IMR-90 (cell line): ENCODE data around the gene NPB. TPM values are rescaled to one million over a fixed set of nuclear protein-coding genes. Genes with fewer than 3 reads are reported as not detected.
A peak's percentile ranks its signal among the peaks of the same experiment; 100 is the strongest.

Experiments used
- ATAC-seq: fragments of 200-7000 bp; cut with Tn5 transposase; 2 replicates; pipeline ENCODE4 v1.9.1; 2020; ENCODE audit warnings: low read depth, mild to moderate bottlenecking, moderate library complexity
- BruUV-seq: library from RNA; stranded (reverse); fragments of 400-500 nt; replicated peaks from 2 replicates; lab custom pipeline; 2021; lab: Mats Ljungman, UMichigan
- CTCF ChIA-PET: fragments of 300-600 bp; formaldehyde crosslinking; extraction: SDS; loops from one replicate; lab custom pipeline; 2021; ENCODE audit warnings: antibody characterized with exemption; lab: Yijun Ruan, JAX
- POLR2A ChIA-PET: fragments of 300-600 bp; sonication (Branson Sonifier 250); formaldehyde crosslinking; loops from one replicate; lab custom pipeline; 2022; ENCODE audit warnings: antibody characterized with exemption; ENCODE audit not compliant: unreplicated experiment; lab: Charles Lee
- DNase-seq: peaks from one replicate; pipeline ENCODE4 v3.0.0; 2013
- H2AFZ ChIP-seq: replicated peaks from 2 replicates; pipeline ENCODE3; 2013; ENCODE audit warnings: low read length, mild to moderate bottlenecking; ENCODE audit not compliant: poor library complexity
- H2AK5ac ChIP-seq: 2 replicates; pipeline ENCODE4 v1.6.1; 2013; ENCODE audit warnings: low read depth, low read length, inconsistent platforms
- H2AK9ac ChIP-seq: replicated peaks from 2 replicates; pipeline ENCODE3; 2013; ENCODE audit warnings: mild to moderate bottlenecking, low read depth, low read length, moderate library complexity; ENCODE audit not compliant: poor library complexity
- H2BK120ac ChIP-seq: 2 replicates; pipeline ENCODE4 v1.6.1; 2013; ENCODE audit warnings: low read depth, low read length, inconsistent platforms
- H2BK15ac ChIP-seq: 3 replicates; pipeline ENCODE4 v1.6.1; 2013; ENCODE audit warnings: low read depth, low read length, inconsistent platforms
- H2BK20ac ChIP-seq: 2 replicates; pipeline ENCODE4 v1.6.1; 2013; ENCODE audit warnings: low read depth, mild to moderate bottlenecking, inconsistent platforms, low read length, moderate library complexity
- H2BK5ac ChIP-seq: 2 replicates; pipeline ENCODE4 v1.6.1; 2013; ENCODE audit warnings: mild to moderate bottlenecking, low read depth, low read length, inconsistent platforms; ENCODE audit not compliant: poor library complexity, severe bottlenecking
- H3K14ac ChIP-seq: replicated peaks from 2 replicates; pipeline ENCODE4 v1.6.1; 2013; ENCODE audit warnings: low read depth, low read length, inconsistent platforms
- H3K18ac ChIP-seq: 2 replicates; pipeline ENCODE4 v1.6.1; 2013; ENCODE audit warnings: low read depth, low read length, control low read depth
- H3K23ac ChIP-seq: 2 replicates; pipeline ENCODE4 v1.6.1; 2013; ENCODE audit warnings: low read depth, low read length, inconsistent platforms
- H3K27ac ChIP-seq: 2 replicates; pipeline ENCODE4 v1.5.1; 2013; ENCODE audit warnings: mild to moderate bottlenecking, control low read depth, low read length; ENCODE audit not compliant: insufficient read depth
- H3K27me3 ChIP-seq: 2 replicates; pipeline ENCODE4 v1.6.1; 2013; ENCODE audit warnings: low read length; ENCODE audit not compliant: control insufficient read depth, insufficient read depth
- H3K36me3 ChIP-seq: 2 replicates; pipeline ENCODE4 v1.6.1; 2013; ENCODE audit warnings: low read length, mixed read lengths; ENCODE audit not compliant: control insufficient read depth, insufficient read depth
- H3K4ac ChIP-seq: 2 replicates; pipeline ENCODE4 v1.6.1; 2013; ENCODE audit warnings: low read depth, low read length, inconsistent platforms
- H3K4me1 ChIP-seq: 2 replicates; pipeline ENCODE4 v1.6.1; 2013; ENCODE audit warnings: low read length, mixed read lengths; ENCODE audit not compliant: control insufficient read depth, insufficient read depth
- H3K4me2 ChIP-seq: 2 replicates; pipeline ENCODE4 v1.6.1; 2013; ENCODE audit warnings: low read depth, mild to moderate bottlenecking, control low read depth, low read length, moderate library complexity
- H3K4me3 ChIP-seq: 2 replicates; pipeline ENCODE4 v1.5.1; 2013; ENCODE audit warnings: low read depth, mild to moderate bottlenecking, control low read depth, low read length, moderate library complexity; ENCODE audit not compliant: insufficient read depth
- H3K56ac ChIP-seq: 2 replicates; pipeline ENCODE4 v1.6.1; 2013; ENCODE audit warnings: low read length, inconsistent platforms; ENCODE audit not compliant: insufficient read depth; ENCODE audit errors: extremely low read depth
- H3K79me1 ChIP-seq, 2 experiments: 2 replicates each; pipeline ENCODE4 v1.6.1; 2013; ENCODE audit warnings: low read length in 2 of 2, inconsistent platforms in 1 of 2, low read depth in 1 of 2
- H3K9ac ChIP-seq: 2 replicates; pipeline ENCODE4 v1.6.1; 2013; ENCODE audit warnings: low read depth, low read length, control low read depth
- H3K9me1 ChIP-seq: 2 replicates; pipeline ENCODE4 v1.6.1; 2013; ENCODE audit warnings: low read length, inconsistent platforms; ENCODE audit not compliant: insufficient read depth
- H3K9me3 ChIP-seq: 2 replicates; pipeline ENCODE4 v1.6.1; 2013; ENCODE audit warnings: low read length; ENCODE audit not compliant: control insufficient read depth, insufficient read depth
- H4K20me1 ChIP-seq: 2 replicates; pipeline ENCODE4 v1.6.1; 2013; ENCODE audit warnings: low read length, inconsistent platforms; ENCODE audit not compliant: insufficient read depth
- H4K5ac ChIP-seq: 2 replicates; pipeline ENCODE4 v1.6.1; 2013; ENCODE audit warnings: mild to moderate bottlenecking, low read depth, low read length, control low read depth
- H4K8ac ChIP-seq, 2 experiments: 2 replicates each; pipeline ENCODE4 v1.6.1; 2013; ENCODE audit warnings: low read depth in 2 of 2, low read length in 2 of 2, control low read depth in 1 of 2, inconsistent platforms in 1 of 2
- H4K91ac ChIP-seq: 2 replicates; pipeline ENCODE4 v1.6.1; 2013; ENCODE audit warnings: low read depth, low read length, inconsistent platforms; ENCODE audit not compliant: insufficient read depth
- CEBPB ChIP-seq: IDR thresholded peaks from 2 replicates; pipeline ENCODE4 v1.6.1; 2012; ENCODE audit warnings: low read depth, low read length, improper control_type of control experiment
- CHD1 ChIP-seq: IDR thresholded peaks from 2 replicates; pipeline ENCODE4 v1.6.1; 2012; ENCODE audit warnings: low read depth, low read length, improper control_type of control experiment
- MAZ ChIP-seq: IDR thresholded peaks from 2 replicates; pipeline ENCODE4 v1.6.1; 2012; ENCODE audit warnings: low read depth, mild to moderate bottlenecking, low read length, improper control_type of control experiment, moderate library complexity, borderline replicate concordance
- WGBS, 2 experiments: methylation state at CpG; one replicate each; pipeline versions ENCODE4 v1.1.5 to v1.1.7; 2013; ENCODE audit warnings: missing lambda C conversion rate in 2 of 2; ENCODE audit not compliant: insufficient read length in 1 of 2; ENCODE audit errors: extremely low coverage in 2 of 2; 5-methylcytosine and 5-hydroxymethylcytosine counted together
- dilution Hi-C: fragments of 300-500 bp; cut with HindIII; formaldehyde crosslinking; loops from one replicate; pipeline ENCODE4 v1.14.3; 2018; ENCODE audit warnings: low sequenced_read_pairs; ENCODE audit not compliant: unreplicated experiment
- in situ Hi-C: fragments of 300-500 bp; cut with MboI; formaldehyde crosslinking; loops from 3 replicates; pipeline ENCODE4 v1.14.3; 2019; ENCODE audit warnings: low sequenced_read_pairs, inconsistent platforms, mixed read lengths
- intact Hi-C: fragments of 100-400 bp; cut with micrococcal nuclease; formaldehyde crosslinking; loops from 2 replicates; pipeline ENCODE4 v1.10.0; 2022
- polyA plus RNA-seq, 3 experiments: library from polyadenylated mRNA; depleted of rRNA; stranded (reverse); fragments of >200 nt; gene quantifications; 2 replicates each; pipeline ENCODE4 v1.2.3, GENCODE V29; 2012; ENCODE audit warnings: low replicate concordance in 1 of 3
- total RNA-seq: library from RNA; depleted of rRNA; stranded (reverse); fragments of >200 nt; gene quantifications from 2 replicates; pipeline ENCODE4 v1.2.3, GENCODE V29; 2012

NPB gene
- total and polyA plus RNA-seq, 2 of the 4 experiments (the other 2 are of a cell fraction): 0.51 TPM; not detected in 1

- Histone ChIP-seq H3K4me1 (peaks cover 4% of the 10 kb centered on the region), H4K8ac (no peak overlapping the region), H3K23ac (no peak overlapping the region), H3K4me2 (no peak overlapping the region), H2BK5ac (no peak overlapping the region), H3K27me3 (peaks cover 22% of the 10 kb centered on the region), H3K9ac (no peak overlapping the region), H3K79me1 (peaks cover 9 to 20% of the 10 kb centered on the region in 2 experiments), H2BK15ac (no peak overlapping the region), H4K91ac (no peak overlapping the region), H3K36me3 (peaks cover 4% of the 10 kb centered on the region; the same call in 1 of the 2 replicates), H3K9me3 (no peaks in the 10 kb centered on the region), H2BK120ac (no peak overlapping the region), H3K27ac (no peak overlapping the region), H3K18ac (no peak overlapping the region), H2AK5ac (no peak overlapping the region), H2AFZ (peak overlapping the region; percentile 51), H2AK9ac (no peak overlapping the region), H3K9me1 (peaks cover under 1% of the 10 kb centered on the region), H4K20me1 (no peaks in the 10 kb centered on the region; the same call in 1 of the 2 replicates), H4K5ac (no peak overlapping the region), H3K4ac (no peak overlapping the region), H3K4me3 (no peak overlapping the region), H2BK20ac (no peak overlapping the region), H3K14ac (no peak overlapping the region), H3K56ac (no peak overlapping the region)
- dilution Hi-C loops: no loop called here
- DNase-seq (no peak), ATAC-seq (no peak)
- no CpG with 5 or more reads among the region's 21 CpGs for WGBS, 2 experiments
- in situ Hi-C loops: no loop called here
- BruUV-seq: no TSS peak
- intact Hi-C loops: no loop called here
- no peak for TF ChIP-seq CHD1
- TF ChIP-seq CEBPB: no peak
- no peak for TF ChIP-seq MAZ
- ChIA-PET POLR2A (no interaction called here), CTCF (no interaction called here)
These were observed 37.9 kb downstream of the NPB start for GRCh38 chr17:81939881-81940385.
